K562 (cell line): ENCODE data around the gene MYO1E. TPM values are rescaled to one million over a fixed set of nuclear protein-coding genes. Genes with fewer than 3 reads are reported as not detected.

Experiments used
- ATAC-seq: fragments of 200-7000 bp; cut with Tn5 transposase; 3 replicates; pipeline ENCODE4 v1.9.1; 2020; ENCODE audit warnings: moderate library complexity
- BruUV-seq: library from RNA; stranded (reverse); fragments of 400-500 nt; replicated peaks from 2 replicates; lab custom pipeline; 2021; lab: Mats Ljungman, UMichigan
- CTCF ChIA-PET: fragments of 300-600 bp; formaldehyde crosslinking; extraction: SDS; loops from one replicate; lab custom pipeline; 2021; ENCODE audit warnings: low intra/inter-chr PET ratio; lab: Yijun Ruan, JAX
- POLR2A ChIA-PET: fragments of 300-600, 350-650 bp; sonication (Branson Sonifier 250); formaldehyde crosslinking; extraction: SDS; loops from one replicate; lab custom pipeline; 2021; ENCODE audit warnings: antibody characterized with exemption, inconsistent platforms; lab: Yijun Ruan, JAX
- DNase-seq, 4 experiments: peaks; one replicate each; pipeline versions ENCODE4 v3.0.0 to v3.0.0-alpha.2; 2011 to 2018; ENCODE audit warnings: low spot score in 3 of 4, mixed read lengths in 3 of 4; ENCODE audit errors: extremely low read depth in 1 of 4
- FAIRE-seq: peaks from 2 replicates; lab custom pipeline; 2011; peaks lifted over from hg19 to GRCh38; lab: Jason Lieb, UNC
- H2AFZ ChIP-seq: 2 replicates; pipeline ENCODE4 v1.6.0; 2011; ENCODE audit warnings: low read depth, low read length, control low read depth, inconsistent platforms
- H3K27ac ChIP-seq: fragments of 200-600 bp; 3 replicates; pipeline ENCODE4 v1.8.0; 2011; ENCODE audit warnings: low read depth, mild to moderate bottlenecking, control low read depth, inconsistent platforms, low read length, moderate library complexity, mixed read lengths; ENCODE audit errors: extremely low read depth
- H3K27me3 ChIP-seq, 2 experiments: fragments of 300-600 bp in 1 of 2; 2 replicates in 1 of 2; 3 replicates in 1 of 2; pipeline versions ENCODE4 v1.6.0 to v1.8.0; 2011; ENCODE audit warnings: inconsistent platforms in 2 of 2, low read length in 2 of 2, mild to moderate bottlenecking in 1 of 2, mixed read lengths in 1 of 2, moderate library complexity in 1 of 2; ENCODE audit not compliant: control insufficient read depth in 2 of 2, insufficient read depth in 2 of 2
- H3K36me3 ChIP-seq: fragments of 300-600 bp; 3 replicates; pipeline ENCODE4 v1.8.0; 2011; ENCODE audit warnings: mild to moderate bottlenecking, low read length, inconsistent platforms; ENCODE audit not compliant: control insufficient read depth, insufficient read depth
- H3K4me1 ChIP-seq, 2 experiments: fragments of 200-600 bp in 1 of 2; replicated peaks in 1 of 2; 2 replicates in 1 of 2; 3 replicates in 1 of 2; pipeline versions ENCODE4 v1.5.1 to v1.8.0; 2011; ENCODE audit warnings: inconsistent platforms in 2 of 2, low read length in 2 of 2, mild to moderate bottlenecking in 1 of 2, mixed read lengths in 1 of 2, moderate library complexity in 1 of 2; ENCODE audit not compliant: control insufficient read depth in 2 of 2, insufficient read depth in 2 of 2
- H3K4me2 ChIP-seq: 2 replicates; pipeline ENCODE4 v1.6.1; 2011; ENCODE audit warnings: low read length, control low read depth, inconsistent platforms, mixed read lengths; ENCODE audit not compliant: insufficient read depth
- H3K4me3 ChIP-seq: fragments of 200-600 bp; sonication (generic), shearing (Covaris generic); 2 replicates; pipeline ENCODE4 v1.5.1; 2016; ENCODE audit warnings: control low read depth, inconsistent platforms
- H3K79me2 ChIP-seq: fragments of 200-600 bp; 3 replicates; pipeline ENCODE4 v1.8.0; 2011; ENCODE audit warnings: low read length, inconsistent platforms; ENCODE audit not compliant: control insufficient read depth, insufficient read depth
- H3K9ac ChIP-seq, 2 experiments: 2 replicates each; pipeline versions ENCODE4 v1.6.0 to v1.6.1; 2011; ENCODE audit warnings: low read depth in 2 of 2, low read length in 2 of 2, control low read depth in 1 of 2, inconsistent platforms in 1 of 2, mild to moderate bottlenecking in 1 of 2, mixed read lengths in 1 of 2; ENCODE audit not compliant: insufficient read depth in 1 of 2
- H3K9me1 ChIP-seq: one replicate; pipeline ENCODE4 v1.6.0; 2011; ENCODE audit warnings: inconsistent platforms, mild to moderate bottlenecking, low read length, moderate library complexity; ENCODE audit not compliant: control insufficient read depth, insufficient read depth
- H3K9me3 ChIP-seq: replicated peaks from 2 replicates; pipeline ENCODE4 v1.5.1; 2011; ENCODE audit warnings: low read depth, low read length, inconsistent platforms; ENCODE audit not compliant: control insufficient read depth, insufficient read depth
- H4K20me1 ChIP-seq: replicated peaks from 2 replicates; pipeline ENCODE4 v1.6.1; 2011; ENCODE audit warnings: low read length, inconsistent platforms, mixed read lengths; ENCODE audit not compliant: control insufficient read depth, insufficient read depth
- FOXA3 ChIP-seq, 2 experiments: fragments of 450-650 bp in 1 of 2; sonication (generic) in 1 of 2; formaldehyde crosslinking; IDR thresholded peaks in 1 of 2; conservative IDR thresholded peaks in 1 of 2; 2 replicates each; pipeline versions ENCODE4 v1.4.0 to v1.8.0; 2020 to 2022; ENCODE audit warnings: mild to moderate bottlenecking in 2 of 2, missing genetic modification reagents in 1 of 2
- FOXK1 ChIP-seq: sonication (generic); formaldehyde crosslinking; IDR thresholded peaks from 2 replicates; pipeline ENCODE4 v1.8.0; 2022; ENCODE audit warnings: missing genetic modification reagents, mild to moderate bottlenecking, borderline replicate concordance
- GTF2F1 ChIP-seq: IDR thresholded peaks from 2 replicates; pipeline ENCODE4 v1.6.1; 2011; ENCODE audit warnings: low read depth, low read length, improper control_type of control experiment
- HIVEP1 ChIP-seq: fragments of 250-450 bp; sonication (Bioruptor Pico); IDR thresholded peaks from 2 replicates; pipeline ENCODE4 v1.4.0; 2020; ENCODE audit warnings: mild to moderate bottlenecking
- ILK ChIP-seq: fragments of 450-650 bp; IDR thresholded peaks from 2 replicates; pipeline ENCODE4 v1.6.1; 2016; ENCODE audit warnings: missing genetic modification characterization, low read depth, mild to moderate bottlenecking, missing compliant biosample characterization, moderate library complexity, borderline replicate concordance
- MCM7 ChIP-seq, 2 experiments: fragments of 450-650 bp; IDR thresholded peaks; 2 replicates each; pipeline ENCODE4 v1.6.1; 2016 to 2018
- NCOR1 ChIP-seq: fragments of 450-650 bp; IDR thresholded peaks from 2 replicates; pipeline ENCODE4 v1.6.1; 2016; ENCODE audit warnings: mild to moderate bottlenecking, moderate library complexity
- SIRT6 ChIP-seq: IDR thresholded peaks from one replicate; pipeline ENCODE4 v1.6.1; 2012; ENCODE audit warnings: low read depth, mild to moderate bottlenecking, control low read depth, inconsistent platforms, low read length, moderate library complexity
- TEAD4 ChIP-seq, 2 experiments: sonication (generic) in 1 of 2; formaldehyde crosslinking in 1 of 2; IDR thresholded peaks; 2 replicates each; pipeline versions ENCODE4 v1.6.1 to v1.8.0; 2012 to 2022; ENCODE audit warnings: borderline replicate concordance in 1 of 2, inconsistent platforms in 1 of 2, low read length in 1 of 2, mild to moderate bottlenecking in 1 of 2, missing genetic modification reagents in 1 of 2
- ZNF316 ChIP-seq: fragments of 450-650 bp; IDR thresholded peaks from 2 replicates; pipeline ENCODE4 v1.6.1; 2016
- ZNF561 ChIP-seq: fragments of 450-650 bp; formaldehyde crosslinking; conservative IDR thresholded peaks from 2 replicates; pipeline ENCODE4 v1.4.0; 2020; ENCODE audit warnings: mild to moderate bottlenecking, moderate library complexity
- WGBS: fragments of 100-300 bp; shearing (Covaris generic); methylation state at CpG from one replicate; pipeline ENCODE4 v1.1.6; 2016; ENCODE audit warnings: low coverage, mixed read lengths; ENCODE audit not compliant: insufficient coverage; ENCODE audit errors: missing lambda C conversion rate; 5-methylcytosine and 5-hydroxymethylcytosine counted together
- in situ Hi-C: fragments of 300-500 bp; cut with MboI; formaldehyde crosslinking; loops from 4 replicates; pipeline ENCODE4 v1.15.0; 2018; ENCODE audit warnings: inconsistent platforms, mixed read lengths
- intact Hi-C: fragments of 100-400 bp; cut with micrococcal nuclease; formaldehyde crosslinking; loops from 2 replicates; pipeline ENCODE4 v1.14.2; 2022
- polyA plus RNA-seq, 8 experiments: library from polyadenylated mRNA; depleted of rRNA in 4 of 8; stranded (reverse) in 5 of 8; unstranded in 3 of 8; fragments of >200 nt; fragmentation: Nextera tagmentation in 2 of 8; fragmentation: Illumina TruSeq in 1 of 8; extraction: Ambion mirVana in 2 of 8; extraction: Trizol in 1 of 8; gene quantifications; 2 replicates each; pipeline versions ENCODE4 v1.2.1 to v1.2.3, GENCODE V29; 2011 to 2014; ENCODE audit warnings: inconsistent platforms in 1 of 8, missing spikeins in 1 of 8
- total RNA-seq, 7 experiments: library from RNA; depleted of rRNA in 6 of 7; stranded (reverse); fragments of >200 nt in 6 of 7; fragmentation: Illumina TruSeq in 2 of 7; extraction: Trizol in 2 of 7; gene quantifications; 2 replicates each; pipeline versions ENCODE4 v1.2.1 to v1.2.3, GENCODE V29; 2011 to 2021; ENCODE audit warnings: low replicate concordance in 1 of 7
- TF ChIP-seq, protein P1 (sequence below): fragments of 450-650 bp; formaldehyde crosslinking; IDR thresholded peaks from 2 replicates; pipeline ENCODE4 v1.4.0; 2020; ENCODE audit warnings: mild to moderate bottlenecking, moderate library complexity
- TF ChIP-seq, protein P2 (sequence below): fragments of 450-650 bp; IDR thresholded peaks from 2 replicates; pipeline ENCODE4 v1.6.1; 2018; ENCODE audit not compliant: partially characterized antibody
- TF ChIP-seq, protein P3 (sequence below): fragments of 250-450 bp; sonication (Bioruptor Pico); IDR thresholded peaks from 2 replicates; pipeline ENCODE4 v1.5.0; 2021; ENCODE audit warnings: mild to moderate bottlenecking, borderline replicate concordance

MYO1E gene
- total and polyA plus RNA-seq, 9 of the 15 experiments (the other 6 are each of a cell fraction or from before 2014, with no cell fraction given) = under 0.01 to 0.44 (median 0.01) TPM; not detected in 6

DNA sequence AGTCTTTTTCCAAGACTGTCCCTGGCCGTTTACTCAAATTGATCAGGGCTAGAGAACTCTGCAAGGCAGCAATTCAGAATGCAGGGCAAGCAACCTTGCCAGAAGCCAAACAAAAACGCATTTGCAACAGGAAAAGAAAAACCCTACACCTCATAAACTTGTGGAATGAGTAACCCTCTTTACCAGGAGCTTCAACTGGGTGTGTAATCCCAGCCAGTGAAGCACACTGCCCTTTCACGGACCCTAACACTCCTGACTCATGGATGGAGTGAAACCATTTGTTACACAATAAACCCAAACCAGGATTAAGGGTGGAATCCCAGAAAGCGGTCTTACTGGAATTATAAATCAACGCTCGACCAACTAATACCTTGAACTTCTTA lies 180.8 kb downstream of the MYO1E start:
- Histone ChIP-seq H4K20me1 (0 out of 2 replicates have a peak, but pooled peaks cover 5% of the 10 kb centered on the region), H3K27ac (no peak overlapping the region), H3K27me3 (peaks cover 35 to 42% of the 10 kb centered on the region in 2 experiments), H3K4me1 (no peaks in the 10 kb centered on the region), H3K9ac (no peak overlapping the region), H3K9me1 (no peaks in the 10 kb centered on the region), H3K36me3 (no peaks in the 10 kb centered on the region), H3K4me3 (no peak overlapping the region), H3K9me3 (no peaks in the 10 kb centered on the region), H3K79me2 (no peaks in the 10 kb centered on the region), H3K4me2 (no peak overlapping the region), H2AFZ (no peak overlapping the region)
- ChIA-PET CTCF (no interaction called here), POLR2A (no interaction called here)
- WGBS = 13% methylated on average over 6 of the region's 6 CpGs
- TF ChIP-seq TEAD4 (IDR thresholded peaks at IDR 0.05; ENCODE audit: low read length) (no peak), TEAD4 (CRISPR knock-in tag; IDR thresholded peaks at IDR 0.05; ENCODE audit: borderline replicate concordance) (no peak), ILK (tag) (no peak), MCM7 (IDR thresholded peaks at IDR 0.05) (no peak), ZNF316 (no peak), FOXK1 (no peak), SIRT6 (no peak), NCOR1 (no peak), GTF2F1 (no peak), ZNF561 (CRISPR knock-in tag) (no peak), HIVEP1 (CRISPR knock-in tag) (no peak), FOXA3 (CRISPR knock-in tag; conservative IDR thresholded peaks at IDR 0.05 in 1 of 2, IDR thresholded peaks at IDR 0.05 in 1 of 2) (no peak)
- TF ChIP-seq, protein P1, sequence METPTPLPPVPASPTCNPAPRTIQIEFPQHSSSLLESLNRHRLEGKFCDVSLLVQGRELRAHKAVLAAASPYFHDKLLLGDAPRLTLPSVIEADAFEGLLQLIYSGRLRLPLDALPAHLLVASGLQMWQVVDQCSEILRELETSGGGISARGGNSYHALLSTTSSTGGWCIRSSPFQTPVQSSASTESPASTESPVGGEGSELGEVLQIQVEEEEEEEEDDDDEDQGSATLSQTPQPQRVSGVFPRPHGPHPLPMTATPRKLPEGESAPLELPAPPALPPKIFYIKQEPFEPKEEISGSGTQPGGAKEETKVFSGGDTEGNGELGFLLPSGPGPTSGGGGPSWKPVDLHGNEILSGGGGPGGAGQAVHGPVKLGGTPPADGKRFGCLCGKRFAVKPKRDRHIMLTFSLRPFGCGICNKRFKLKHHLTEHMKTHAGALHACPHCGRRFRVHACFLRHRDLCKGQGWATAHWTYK = no peak
- TF ChIP-seq, protein P2, sequence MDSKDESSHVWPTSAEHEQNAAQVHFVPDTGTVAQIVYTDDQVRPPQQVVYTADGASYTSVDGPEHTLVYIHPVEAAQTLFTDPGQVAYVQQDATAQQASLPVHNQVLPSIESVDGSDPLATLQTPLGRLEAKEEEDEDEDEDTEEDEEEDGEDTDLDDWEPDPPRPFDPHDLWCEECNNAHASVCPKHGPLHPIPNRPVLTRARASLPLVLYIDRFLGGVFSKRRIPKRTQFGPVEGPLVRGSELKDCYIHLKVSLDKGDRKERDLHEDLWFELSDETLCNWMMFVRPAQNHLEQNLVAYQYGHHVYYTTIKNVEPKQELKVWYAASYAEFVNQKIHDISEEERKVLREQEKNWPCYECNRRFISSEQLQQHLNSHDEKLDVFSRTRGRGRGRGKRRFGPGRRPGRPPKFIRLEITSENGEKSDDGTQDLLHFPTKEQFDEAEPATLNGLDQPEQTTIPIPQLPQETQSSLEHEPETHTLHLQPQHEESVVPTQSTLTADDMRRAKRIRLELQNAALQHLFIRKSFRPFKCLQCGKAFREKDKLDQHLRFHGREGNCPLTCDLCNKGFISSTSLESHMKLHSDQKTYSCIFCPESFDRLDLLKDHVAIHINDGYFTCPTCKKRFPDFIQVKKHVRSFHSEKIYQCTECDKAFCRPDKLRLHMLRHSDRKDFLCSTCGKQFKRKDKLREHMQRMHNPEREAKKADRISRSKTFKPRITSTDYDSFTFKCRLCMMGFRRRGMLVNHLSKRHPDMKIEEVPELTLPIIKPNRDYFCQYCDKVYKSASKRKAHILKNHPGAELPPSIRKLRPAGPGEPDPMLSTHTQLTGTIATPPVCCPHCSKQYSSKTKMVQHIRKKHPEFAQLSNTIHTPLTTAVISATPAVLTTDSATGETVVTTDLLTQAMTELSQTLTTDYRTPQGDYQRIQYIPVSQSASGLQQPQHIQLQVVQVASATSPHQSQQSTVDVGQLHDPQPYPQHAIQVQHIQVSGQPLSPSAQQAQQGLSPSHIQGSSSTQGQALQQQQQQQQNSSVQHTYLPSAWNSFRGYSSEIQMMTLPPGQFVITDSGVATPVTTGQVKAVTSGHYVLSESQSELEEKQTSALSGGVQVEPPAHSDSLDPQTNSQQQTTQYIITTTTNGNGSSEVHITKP = no peak
- TF ChIP-seq, protein P3, sequence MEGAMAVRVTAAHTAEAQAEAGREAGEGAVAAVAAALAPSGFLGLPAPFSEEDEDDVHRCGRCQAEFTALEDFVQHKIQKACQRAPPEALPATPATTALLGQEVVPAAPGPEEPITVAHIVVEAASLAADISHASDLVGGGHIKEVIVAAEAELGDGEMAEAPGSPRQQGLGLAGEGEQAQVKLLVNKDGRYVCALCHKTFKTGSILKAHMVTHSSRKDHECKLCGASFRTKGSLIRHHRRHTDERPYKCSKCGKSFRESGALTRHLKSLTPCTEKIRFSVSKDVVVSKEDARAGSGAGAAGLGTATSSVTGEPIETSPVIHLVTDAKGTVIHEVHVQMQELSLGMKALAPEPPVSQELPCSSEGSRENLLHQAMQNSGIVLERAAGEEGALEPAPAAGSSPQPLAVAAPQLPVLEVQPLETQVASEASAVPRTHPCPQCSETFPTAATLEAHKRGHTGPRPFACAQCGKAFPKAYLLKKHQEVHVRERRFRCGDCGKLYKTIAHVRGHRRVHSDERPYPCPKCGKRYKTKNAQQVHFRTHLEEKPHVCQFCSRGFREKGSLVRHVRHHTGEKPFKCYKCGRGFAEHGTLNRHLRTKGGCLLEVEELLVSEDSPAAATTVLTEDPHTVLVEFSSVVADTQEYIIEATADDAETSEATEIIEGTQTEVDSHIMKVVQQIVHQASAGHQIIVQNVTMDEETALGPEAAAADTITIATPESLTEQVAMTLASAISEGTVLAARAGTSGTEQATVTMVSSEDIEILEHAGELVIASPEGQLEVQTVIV = no peak
- intact Hi-C loops = no loop called here
- ATAC-seq (no peak), FAIRE-seq (no peak), DNase-seq (no peak)
- no TSS peak for BruUV-seq
- in situ Hi-C loops = no loop called here
